GM19463 (cell line): ENCODE results near the gene ABHD12.
A peak's percentile ranks its signal among the peaks of the same experiment; 100 is the strongest.

Source experiments
- ATAC-seq: cut with Tn5 transposase; IDR thresholded peaks from one replicate; pipeline ENCODE4 v1.9.1; 2021; ENCODE audit warnings: mild to moderate bottlenecking, moderate library complexity; ENCODE audit not compliant: unreplicated experiment

The ABHD12 gene

DNA sequence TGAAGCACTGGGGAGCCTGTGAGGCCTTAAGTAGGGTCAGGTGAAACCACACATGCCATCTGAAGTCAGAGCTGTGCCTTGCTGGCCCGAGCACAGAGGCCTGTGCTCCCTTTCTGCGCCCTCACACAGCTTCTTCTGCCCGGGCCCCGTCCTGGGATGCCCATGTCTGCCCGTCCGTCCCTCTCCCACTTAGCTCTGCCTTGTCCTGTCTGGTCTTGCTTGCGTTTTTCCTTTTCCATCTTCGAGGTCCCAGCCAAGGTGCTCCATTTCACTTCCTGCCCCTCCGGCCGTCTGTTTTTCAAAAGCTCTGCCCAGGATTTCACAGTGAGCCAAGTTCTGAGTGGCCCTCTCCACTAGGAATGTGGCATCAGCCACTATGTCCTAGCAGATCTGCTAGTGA, 97.1 kb downstream of the ABHD12 start:
- no peak for ATAC-seq

- ATAC-seq: no peak
Observed at GRCh38 chr20:25292176-25292891, 98.3 kb downstream of the ABHD12 start.

GRCh38 chr20:25291432-25292133, 99.1 kb downstream of the ABHD12 start:
- ATAC-seq: no peak

- no peak for ATAC-seq
Observed at GRCh38 chr20:25290646-25291431, 99.8 kb downstream of the ABHD12 start.

DNA sequence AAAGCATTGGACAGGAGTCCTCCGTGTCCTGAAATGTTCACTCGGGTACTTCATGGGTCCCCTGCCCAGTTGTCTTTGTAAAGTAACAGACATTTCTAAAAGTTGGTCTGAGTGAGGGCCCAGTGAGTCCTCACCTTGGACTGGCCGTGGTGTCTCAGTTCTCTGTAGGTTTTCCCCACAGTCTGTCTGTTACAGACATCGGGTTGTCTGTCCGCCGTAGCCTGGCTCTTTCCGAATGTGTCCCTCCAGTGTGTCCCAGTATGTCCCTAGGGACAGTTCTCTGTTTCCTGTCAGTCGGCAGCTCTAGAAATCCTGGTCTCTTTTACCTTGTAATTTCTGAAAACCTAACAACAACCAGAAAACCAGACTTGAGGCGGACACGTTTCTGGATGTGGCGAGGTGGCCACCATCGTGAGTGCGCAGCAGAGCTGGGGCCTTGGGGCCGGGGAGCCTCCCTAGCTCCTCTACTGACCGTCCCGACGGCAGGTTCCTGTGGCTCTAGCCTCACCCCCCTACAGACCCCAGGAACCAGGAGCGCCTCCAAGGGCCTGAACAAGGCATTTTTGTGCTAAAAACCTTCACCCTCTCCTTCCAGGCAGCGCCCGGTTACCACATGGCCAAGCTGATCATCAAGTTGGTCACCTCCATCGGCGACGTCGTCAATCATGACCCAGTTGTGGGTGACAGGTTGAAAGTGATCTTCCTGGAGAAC, 100.6 kb downstream of the ABHD12 start:
- no peak for ATAC-seq

- ATAC-seq: peak; percentile 99
Observed at GRCh38 chr20:25288291-25289181, 102.1 kb downstream of the ABHD12 start.

GRCh38 chr20:25287631-25288290, 102.9 kb downstream of the ABHD12 start:
- no peak for ATAC-seq

DNA sequence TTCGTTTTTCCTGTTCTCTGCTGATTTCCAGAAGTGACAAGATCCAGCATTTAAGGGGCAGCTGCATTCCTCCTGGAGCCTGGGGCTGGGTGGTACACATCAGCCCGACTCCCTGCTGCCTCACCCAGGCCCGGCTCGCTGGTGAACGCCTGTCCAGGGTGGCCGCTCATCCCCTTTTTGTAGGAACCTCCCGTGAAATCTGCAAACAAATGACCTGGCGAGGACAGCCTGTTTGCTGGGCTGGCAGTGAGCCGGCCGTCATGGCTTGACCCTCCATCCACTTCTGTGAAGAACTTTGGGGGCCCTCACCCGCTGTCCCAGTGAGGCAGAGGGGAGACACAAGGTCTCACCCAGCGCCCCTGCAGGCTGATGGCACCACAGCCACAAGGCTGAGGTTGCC, 103.7 kb downstream of the ABHD12 start:
- no peak for ATAC-seq

DNA sequence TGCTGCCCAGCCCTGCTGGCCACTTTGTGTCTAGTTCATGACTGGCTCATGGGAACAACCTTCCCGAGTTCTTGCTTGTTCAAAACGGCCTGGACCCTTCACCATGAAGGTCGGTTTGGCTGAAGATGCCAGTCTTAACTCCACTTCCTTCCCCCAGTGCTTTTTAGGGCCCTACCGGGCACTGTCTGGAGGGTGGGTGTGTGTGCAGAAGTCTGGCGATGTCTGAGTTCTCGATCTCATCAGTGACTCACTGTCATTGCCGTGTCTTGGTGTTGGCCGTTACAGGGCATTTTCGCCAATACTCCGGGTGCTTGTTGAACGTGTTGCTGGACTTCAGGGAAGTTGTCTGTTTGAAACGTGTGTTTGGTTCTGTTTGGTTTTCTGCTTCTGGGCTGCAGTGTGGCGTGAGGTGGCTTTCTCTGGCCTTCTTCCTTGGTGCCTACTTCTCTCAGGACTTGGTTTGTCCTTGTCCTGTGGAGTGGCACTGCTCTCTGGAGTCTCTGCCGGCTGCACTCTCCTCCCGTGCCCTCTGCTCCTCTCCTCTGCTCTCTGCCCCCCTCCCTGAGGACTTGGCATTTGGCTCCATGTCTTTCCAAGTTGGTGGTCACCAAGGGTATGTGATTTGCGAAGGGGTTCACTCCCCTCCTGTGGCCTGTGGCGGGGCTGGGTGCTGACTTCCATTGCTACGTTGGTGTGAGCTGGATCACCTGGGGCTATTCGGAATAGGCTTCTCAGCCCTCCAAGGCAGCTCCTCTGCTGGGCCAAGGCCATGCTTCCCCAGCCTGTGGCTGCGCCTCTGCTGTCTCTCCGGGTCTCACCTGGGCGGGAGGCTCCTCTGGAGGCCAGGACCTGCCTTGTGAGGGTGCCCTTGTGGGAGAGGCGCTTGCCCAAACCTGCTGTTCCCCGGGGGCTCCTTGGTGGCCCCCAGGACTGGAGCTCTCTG, 104.5 kb downstream of the ABHD12 start:
- ATAC-seq: no peak

DNA sequence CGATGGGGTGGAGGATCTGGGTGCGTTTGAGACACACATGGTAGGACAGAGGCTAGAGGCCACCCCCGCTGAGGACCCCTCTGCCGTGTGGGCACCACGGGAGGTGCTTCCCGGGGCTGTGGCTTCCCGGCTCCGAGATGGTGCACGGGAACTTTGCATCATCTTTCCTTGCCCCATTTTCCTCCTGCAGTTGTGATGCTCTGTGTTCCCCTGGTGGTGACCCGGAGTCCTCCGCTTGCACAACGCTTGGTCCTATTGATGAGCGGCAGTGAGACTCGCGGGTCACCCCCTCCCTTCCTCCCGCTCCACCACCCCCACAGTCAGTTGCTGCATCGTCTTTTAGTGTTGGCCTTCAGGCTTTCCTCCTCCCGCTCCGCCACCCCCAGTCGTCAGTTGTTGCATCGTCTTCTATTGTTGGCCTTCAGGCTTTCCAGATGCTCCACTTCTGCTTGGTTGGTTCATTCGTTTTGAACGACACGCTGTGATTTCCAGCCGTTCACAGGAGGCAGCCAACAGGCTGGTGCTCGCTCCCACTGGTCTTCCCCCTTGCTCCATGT, 105.5 kb downstream of the ABHD12 start:
- no peak for ATAC-seq

DNA sequence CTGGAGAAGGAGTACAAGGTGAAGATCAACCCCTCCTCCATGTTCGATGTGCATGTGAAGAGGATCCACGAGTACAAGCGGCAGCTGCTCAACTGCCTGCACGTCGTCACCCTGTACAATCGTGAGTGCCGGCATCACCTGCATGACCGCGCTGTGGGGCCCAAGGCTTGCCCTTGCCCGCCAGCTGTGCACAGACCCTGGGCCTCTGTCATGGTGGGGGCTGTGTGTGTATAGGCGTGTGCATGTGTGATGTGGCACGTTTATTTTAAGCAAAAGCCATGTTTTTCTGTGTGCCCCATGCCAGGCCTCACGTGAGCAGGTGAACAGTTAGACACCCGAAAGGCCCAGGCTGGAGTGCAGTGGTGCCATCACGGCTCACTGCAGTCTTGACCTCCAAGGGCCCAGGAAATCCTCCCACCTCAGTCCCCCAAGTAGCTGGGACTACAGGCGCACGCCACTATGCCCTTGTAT, 106.5 kb downstream of the ABHD12 start:
- ATAC-seq: no peak

DNA sequence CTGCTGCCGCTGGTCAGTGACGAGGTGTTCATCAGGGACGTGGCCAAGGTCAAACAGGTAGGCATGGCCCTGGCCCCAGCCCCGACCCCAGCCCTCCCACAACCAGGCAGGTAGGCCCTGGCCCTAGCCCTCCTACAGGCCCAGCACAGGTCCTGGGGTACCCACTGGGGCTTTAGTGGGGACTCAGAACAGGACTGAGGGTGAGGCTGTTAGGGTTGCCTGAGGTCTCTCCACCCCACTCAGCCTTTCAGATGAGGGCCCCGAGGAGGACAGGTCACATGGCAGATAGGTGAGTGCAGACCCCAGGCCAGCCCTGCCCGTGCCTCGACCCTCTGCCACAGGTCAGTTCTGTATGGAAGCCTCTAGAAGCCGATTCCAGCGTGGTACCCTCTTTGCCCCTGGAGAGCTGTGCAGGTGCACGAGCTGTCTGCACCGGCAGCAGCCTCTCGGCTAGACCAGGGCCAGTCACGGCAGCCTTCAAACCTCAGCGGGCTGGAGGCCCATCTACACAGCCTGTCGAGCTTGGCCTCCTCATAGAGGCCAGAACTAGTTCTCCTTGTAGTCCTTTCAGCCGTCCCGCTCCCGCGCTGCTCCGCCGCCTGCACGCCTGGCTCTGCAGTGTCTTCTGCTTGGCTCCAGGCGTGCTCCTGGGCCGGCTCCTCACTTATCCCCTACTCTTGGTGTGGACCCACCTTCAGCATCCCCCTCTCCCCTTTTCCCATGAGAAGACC, 107.2 kb downstream of the ABHD12 start:
- no peak for ATAC-seq

- ATAC-seq: no peak
Observed at GRCh38 chr20:25282796-25283195, 107.8 kb downstream of the ABHD12 start.

DNA sequence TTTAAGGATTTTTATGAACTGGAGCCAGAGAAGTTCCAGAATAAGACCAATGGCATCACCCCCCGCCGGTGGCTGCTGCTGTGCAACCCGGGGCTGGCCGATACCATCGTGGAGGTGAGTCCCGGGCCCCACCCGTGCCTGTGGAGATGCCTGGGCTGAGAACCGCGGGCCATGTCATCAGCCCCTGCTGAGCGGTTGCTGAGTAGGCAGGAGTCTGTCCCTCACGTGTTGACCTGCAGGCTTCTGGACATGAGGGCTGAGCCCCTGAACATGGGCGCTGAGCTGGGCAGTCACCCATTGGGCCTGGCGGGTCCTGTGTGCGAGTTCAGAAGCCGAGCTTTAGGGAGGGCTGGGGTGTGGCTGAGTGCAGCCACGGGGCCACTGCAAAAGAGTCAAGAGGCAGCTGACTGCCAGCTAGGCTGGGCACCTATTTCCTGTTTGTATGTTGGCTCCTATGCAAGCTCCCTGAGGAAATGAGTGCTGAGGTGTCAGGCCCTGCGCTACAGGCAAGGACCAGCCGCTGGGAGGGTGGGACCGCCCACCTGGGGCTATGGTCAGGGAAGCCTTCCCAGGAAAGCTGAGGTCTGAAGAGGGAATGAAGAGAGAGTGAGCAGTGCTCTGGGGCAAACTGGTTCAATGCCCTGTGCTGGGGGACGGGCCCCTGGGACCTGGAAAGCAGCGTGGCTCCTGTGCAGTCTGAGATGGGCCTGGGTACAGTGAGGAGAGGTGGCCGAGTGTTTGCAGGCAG, 108.4 kb downstream of the ABHD12 start:
- ATAC-seq: peak; percentile 18

GRCh38 chr20:25281541-25281991, 109.1 kb downstream of the ABHD12 start:
- peak; percentile 80 for ATAC-seq
